CD4-positive, alpha-beta memory T cell (primary cell): ENCODE measurements around the gene ELMO3. TPM values are rescaled to one million over a fixed set of nuclear protein-coding genes. Genes with fewer than 3 reads are reported as not detected.
A peak's percentile ranks its signal among the peaks of the same experiment; 100 is the strongest.

Source experiments
- CTCF ChIA-PET: fragments of 350-600 bp; sonication (Branson Sonifier 250); formaldehyde crosslinking; loops from one replicate; lab custom pipeline; 2021; ENCODE audit warnings: inconsistent platforms; ENCODE audit not compliant: partially characterized antibody; lab: Charles Lee
- POLR2A ChIA-PET: fragments of 350-600 bp; sonication (Branson Sonifier 250); formaldehyde crosslinking; loops from one replicate; lab custom pipeline; 2021; ENCODE audit not compliant: partially characterized antibody; lab: Charles Lee
- DNase-seq, 5 donors: peaks; one replicate each; pipeline versions ENCODE4 v3.0.0 to v3.0.0-alpha.2; 2020 to 2022; ENCODE audit warnings: mixed read lengths in 1 of 5
- H3K27ac ChIP-seq: one replicate; pipeline ENCODE4 v1.7.0; 2013; ENCODE audit warnings: low read depth, low read length
- H3K27me3 ChIP-seq: 2 replicates; pipeline ENCODE4 v1.7.0; 2013; ENCODE audit warnings: mild to moderate bottlenecking, low read length, moderate library complexity; ENCODE audit not compliant: insufficient read depth
- H3K36me3 ChIP-seq: 2 replicates; pipeline ENCODE4 v1.7.0; 2013; ENCODE audit warnings: mild to moderate bottlenecking, low read length, moderate library complexity; ENCODE audit not compliant: insufficient read depth
- H3K4me1 ChIP-seq: 2 replicates; pipeline ENCODE4 v1.7.0; 2013; ENCODE audit warnings: mild to moderate bottlenecking, low read length, moderate library complexity; ENCODE audit not compliant: insufficient read depth
- H3K4me3 ChIP-seq, 2 donors: one replicate each; pipeline ENCODE4 v1.7.0; 2013; ENCODE audit warnings: low read length in 2 of 2, mild to moderate bottlenecking in 1 of 2
- H3K9me3 ChIP-seq, 2 donors: one replicate each; pipeline ENCODE4 v1.7.0; 2013; ENCODE audit warnings: low read length in 2 of 2, control low read depth in 1 of 2; ENCODE audit not compliant: control insufficient read depth in 1 of 2
- H3K27ac Mint-ChIP-seq, 7 donors: one replicate each; pipeline ENCODE4 v1.8.0; 2020 to 2021; ENCODE audit warnings: mixed read lengths in 7 of 7, mild to moderate bottlenecking in 6 of 7, inconsistent platforms in 3 of 7, moderate library complexity in 3 of 7
- H3K27me3 Mint-ChIP-seq, 2 donors: one replicate each; pipeline ENCODE4 v1.8.0; 2020 to 2021; ENCODE audit warnings: mixed read lengths in 2 of 2
- H3K36me3 Mint-ChIP-seq, 2 donors: one replicate each; pipeline ENCODE4 v1.8.0; 2020 to 2021; ENCODE audit warnings: mixed read lengths in 2 of 2, inconsistent platforms in 1 of 2, mild to moderate bottlenecking in 1 of 2
- H3K4me1 Mint-ChIP-seq, 4 donors: one replicate each; pipeline ENCODE4 v1.8.0; 2020 to 2021; ENCODE audit warnings: mixed read lengths in 4 of 4, mild to moderate bottlenecking in 1 of 4
- H3K4me3 Mint-ChIP-seq, 8 donors: one replicate each; pipeline ENCODE4 v1.8.0; 2020 to 2021; ENCODE audit warnings: mixed read lengths in 8 of 8, mild to moderate bottlenecking in 7 of 8, moderate library complexity in 6 of 8, inconsistent platforms in 3 of 8
- H3K9me3 Mint-ChIP-seq, 8 donors: one replicate each; pipeline ENCODE4 v1.8.0; 2020 to 2021; ENCODE audit warnings: mixed read lengths in 8 of 8, mild to moderate bottlenecking in 5 of 8, inconsistent platforms in 3 of 8, moderate library complexity in 1 of 8
- intact Hi-C: fragments of 100-400 bp; cut with micrococcal nuclease; formaldehyde crosslinking; loops from one replicate; pipeline ENCODE4 v1.15.1; 2023
- polyA plus RNA-seq, 2 donors: library from polyadenylated mRNA; unstranded; fragments of 300-500 nt; fragmentation: Illumina TruSeq; gene quantifications; one replicate each; pipeline ENCODE4 v1.2.3, GENCODE V29; 2021
- total RNA-seq, 2 experiments: library from RNA; stranded (reverse); gene quantifications; one replicate each; pipeline ENCODE4 v1.2.3, GENCODE V29; 2021

ELMO3 gene
- total and polyA plus RNA-seq, 4 experiments from 2014 or later: 10.1 to 10.6 TPM; not detected in 2

DNA sequence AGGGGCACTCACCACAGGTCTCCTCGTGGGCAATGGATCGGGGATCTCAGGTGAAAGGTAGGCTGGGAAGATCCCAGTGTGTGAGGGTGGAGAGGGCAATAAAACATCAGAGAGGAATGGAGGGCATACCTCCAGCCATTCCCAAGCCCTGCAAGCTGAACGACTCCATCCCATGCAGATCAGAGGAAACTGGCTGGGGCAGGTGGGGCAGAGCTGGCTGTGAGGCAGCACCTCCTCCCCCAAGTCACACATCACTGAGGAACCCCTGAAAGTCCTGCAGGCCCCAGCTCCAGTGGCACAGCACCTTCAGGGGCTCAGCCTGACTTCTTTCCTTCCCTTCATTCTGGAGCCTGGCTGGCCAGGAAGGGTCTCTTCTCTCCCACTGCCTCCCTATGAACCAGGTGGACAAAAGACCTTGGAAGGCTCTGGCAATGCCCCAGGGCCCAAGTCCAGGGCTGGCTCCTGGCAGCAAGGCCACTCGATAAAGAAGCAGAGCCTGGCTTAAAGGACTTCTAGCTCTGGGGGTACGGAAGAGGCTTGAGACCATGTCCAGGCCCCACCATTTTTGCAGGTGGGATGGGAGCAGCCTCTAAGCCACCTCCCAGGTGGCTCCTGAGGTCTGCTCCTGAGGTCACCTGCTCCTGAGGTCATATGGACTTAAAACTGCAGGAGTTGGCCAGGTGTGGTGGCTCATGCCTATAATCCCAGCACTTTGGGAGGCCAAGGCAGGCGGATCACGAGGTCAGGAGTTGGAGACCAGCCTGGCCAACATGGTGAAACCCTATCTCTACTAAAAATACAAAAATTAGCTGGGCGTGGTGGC is 14.5 kb downstream of the ELMO3 start:
- H3K36me3 ChIP-seq: no peaks in the 10 kb centered on the region
- H3K4me1 ChIP-seq: no peaks in the 10 kb centered on the region
- H3K27me3 ChIP-seq: no peaks in the 10 kb centered on the region
- ChIA-PET POLR2A (interaction anchor here (0.9 kb wide), 1 partner anchor 9 kb away, joined by 3 read pairs; no protein-coding TSS in a partner anchor), CTCF (interaction anchor here (1.1 kb wide), 1 partner anchor 259 kb away, joined by 5 read pairs; no protein-coding TSS in a partner anchor)
- H3K27ac ChIP-seq: no peak overlapping the region
- no peak overlapping the region for H3K4me3 Mint-ChIP-seq
- no peaks in the 10 kb centered on the region for H3K4me1 Mint-ChIP-seq
- intact Hi-C loops: no loop called here
- peaks cover 0 to 5% of the 10 kb centered on the region in 2 donors for H3K36me3 Mint-ChIP-seq
- peak in 1 of 5 donors; percentile 2 for DNase-seq
- H3K27me3 Mint-ChIP-seq: no peaks in the 10 kb centered on the region
- no peak overlapping the region for H3K4me3 ChIP-seq
- H3K9me3 Mint-ChIP-seq: no peaks in the 10 kb centered on the region
- peak overlapping the region in 1 of 7 donors; percentile 46 for H3K27ac Mint-ChIP-seq
- no peaks in the 10 kb centered on the region for H3K9me3 ChIP-seq

DNA sequence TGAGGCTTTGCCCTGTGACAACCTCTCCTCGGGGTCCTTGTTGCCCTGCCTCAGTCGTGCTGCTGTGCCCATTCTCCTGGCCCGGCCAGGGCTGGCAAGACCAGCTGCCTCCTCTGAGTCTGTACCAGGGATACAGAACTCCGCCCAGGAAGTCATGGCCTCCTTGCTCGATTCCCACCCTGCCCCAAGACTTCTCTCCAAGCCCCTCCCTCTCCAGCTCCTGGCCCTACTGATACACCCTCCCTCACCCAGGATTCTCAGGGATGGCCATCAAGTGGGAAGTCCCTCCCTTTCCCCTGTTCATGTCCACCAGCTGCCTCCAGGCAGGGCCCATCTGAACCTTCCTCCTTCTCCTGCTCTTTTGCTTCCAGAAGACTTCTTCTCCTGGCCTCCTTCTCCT is 16.8 kb downstream of the ELMO3 start:
- peaks cover 0 to 3% (median 2%) of the 10 kb centered on the region in 4 donors for H3K4me1 Mint-ChIP-seq
- intact Hi-C loops: no loop called here
- Histone ChIP-seq H3K27me3 (no peaks in the 10 kb centered on the region), H3K9me3 (no peaks in the 10 kb centered on the region), H3K27ac (no peak overlapping the region), H3K4me1 (no peaks in the 10 kb centered on the region), H3K36me3 (no peaks in the 10 kb centered on the region), H3K4me3 (no peak overlapping the region)
- peak overlapping the region in 3 of 7 donors; percentile 13 to 53 (median 43) for H3K27ac Mint-ChIP-seq
- no peak for DNase-seq
- no peaks in the 10 kb centered on the region for H3K9me3 Mint-ChIP-seq
- peaks cover 2 to 5% of the 10 kb centered on the region in 2 donors for H3K36me3 Mint-ChIP-seq
- POLR2A ChIA-PET: interaction anchor here (1.1 to 1.9 kb wide), 3 partner anchors 8 to 23 kb away, joined by 3 to 5 read pairs (median 4); partner anchors contain the start of gene TMEM208
- no peak overlapping the region for H3K4me3 Mint-ChIP-seq
- no peaks in the 10 kb centered on the region for H3K27me3 Mint-ChIP-seq
- CTCF ChIA-PET: interaction anchor here (0.7 kb wide), 1 partner anchor 550 kb away, joined by 3 read pairs; no protein-coding TSS in a partner anchor

DNA sequence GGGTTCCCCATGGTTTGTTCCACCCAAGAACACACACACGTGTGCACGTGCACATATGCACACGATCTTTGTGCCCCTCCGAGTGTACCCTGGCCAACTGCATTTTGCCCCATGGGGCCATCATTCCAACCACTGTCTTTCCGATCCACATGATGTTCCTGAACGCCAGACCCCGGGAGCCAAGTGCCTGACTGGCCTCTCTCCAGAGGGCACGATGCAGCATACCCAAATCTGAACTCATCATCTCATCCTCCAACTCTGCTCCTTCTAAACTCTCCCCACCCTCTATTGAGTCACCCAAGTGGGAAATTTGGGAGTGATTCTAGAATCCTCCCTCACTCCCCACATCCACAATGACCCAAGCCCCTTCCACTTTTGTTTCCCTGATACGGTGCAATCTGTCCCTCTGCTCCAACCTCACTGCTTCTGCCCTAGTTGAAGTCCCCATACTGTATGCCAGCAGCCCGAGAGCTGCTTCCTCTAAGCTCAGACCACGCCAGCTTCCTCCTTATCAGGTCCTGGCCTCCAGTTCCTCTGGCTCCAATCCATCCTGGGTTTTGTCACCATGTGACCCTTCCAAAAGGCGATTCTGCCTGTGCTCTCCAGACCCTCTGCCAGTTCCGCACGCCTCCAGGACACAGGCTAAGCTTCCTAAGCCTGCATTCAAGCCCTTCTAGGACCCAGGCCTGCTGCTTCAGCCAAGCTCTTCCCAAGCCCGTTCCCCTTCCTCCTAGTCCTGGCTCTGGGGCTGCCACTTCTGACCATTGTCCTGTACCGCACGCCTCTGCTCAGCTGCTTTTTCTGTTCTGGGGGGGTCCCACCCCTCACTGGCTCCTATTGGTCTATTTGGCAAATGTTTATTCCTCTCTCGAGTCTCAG is 17.9 kb downstream of the ELMO3 start:
- Histone ChIP-seq H3K4me1 (no peaks in the 10 kb centered on the region), H3K36me3 (no peaks in the 10 kb centered on the region), H3K9me3 (no peaks in the 10 kb centered on the region), H3K27ac (no peak overlapping the region), H3K4me3 (no peak overlapping the region), H3K27me3 (no peaks in the 10 kb centered on the region)
- no peak for DNase-seq
- no peaks in the 10 kb centered on the region for H3K9me3 Mint-ChIP-seq
- H3K4me3 Mint-ChIP-seq: no peak overlapping the region
- H3K4me1 Mint-ChIP-seq: peaks cover 0 to 4% (median 2%) of the 10 kb centered on the region in 4 donors
- ChIA-PET CTCF (no interaction called here), POLR2A (no interaction called here)
- H3K36me3 Mint-ChIP-seq: peaks cover 2 to 6% of the 10 kb centered on the region in 2 donors
- peak overlapping the region in 3 of 7 donors; percentile 24 to 71 (median 50) for H3K27ac Mint-ChIP-seq
- intact Hi-C loops: no loop called here
- H3K27me3 Mint-ChIP-seq: no peaks in the 10 kb centered on the region

DNA sequence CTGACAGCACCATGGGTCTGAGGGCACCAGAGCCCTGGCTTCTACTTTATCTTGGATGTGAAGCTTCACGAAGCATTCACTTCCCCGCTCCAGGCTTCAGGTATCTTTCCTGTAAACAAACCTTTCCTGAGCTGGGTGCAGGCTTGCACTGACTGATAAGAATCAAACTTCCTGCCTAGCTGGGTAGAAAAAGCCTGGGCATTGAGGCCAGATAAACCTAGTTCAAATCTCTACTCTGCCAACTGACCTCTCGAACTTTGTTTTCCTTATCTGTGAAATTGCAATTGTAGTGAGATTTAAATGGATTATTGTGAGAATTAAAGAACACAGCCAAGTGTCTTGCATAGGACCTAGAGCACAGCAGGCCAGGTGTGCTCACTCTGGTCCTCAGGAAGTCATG is 25.1 kb downstream of the ELMO3 start:
- H3K27ac Mint-ChIP-seq: peak overlapping the region; percentile 43 to 96 (median 81)
- Histone ChIP-seq H3K36me3 (peaks cover 10% of the 10 kb centered on the region), H3K4me3 (no peak overlapping the region), H3K9me3 (no peaks in the 10 kb centered on the region), H3K4me1 (peaks cover 51% of the 10 kb centered on the region), H3K27me3 (no peaks in the 10 kb centered on the region), H3K27ac (peak overlapping the region; percentile 39)
- H3K9me3 Mint-ChIP-seq: no peaks in the 10 kb centered on the region
- ChIA-PET POLR2A (interaction anchor here (0.7 to 17.2 kb wide), 9 partner anchors 9 to 65 kb away, joined by 3 to 259 read pairs (median 3); partner anchors contain the start of genes FBXL8, FHOD1, SLC9A5 and TRADD), CTCF (interaction anchor here (1.0 to 1.6 kb wide), 5 partner anchors 12 to 206 kb away, joined by 3 to 8 read pairs (median 5); partner anchors contain the start of genes ELMO3 and FHOD1)
- peak overlapping the region; percentile 22 to 62 (median 29) for H3K4me3 Mint-ChIP-seq
- H3K36me3 Mint-ChIP-seq: peaks cover 13 to 17% of the 10 kb centered on the region in 2 donors
- H3K4me1 Mint-ChIP-seq: peaks cover 41 to 62% (median 55%) of the 10 kb centered on the region in 4 donors
- DNase-seq: no peak
- intact Hi-C loops: no loop called here
- no peaks in the 10 kb centered on the region for H3K27me3 Mint-ChIP-seq

DNA sequence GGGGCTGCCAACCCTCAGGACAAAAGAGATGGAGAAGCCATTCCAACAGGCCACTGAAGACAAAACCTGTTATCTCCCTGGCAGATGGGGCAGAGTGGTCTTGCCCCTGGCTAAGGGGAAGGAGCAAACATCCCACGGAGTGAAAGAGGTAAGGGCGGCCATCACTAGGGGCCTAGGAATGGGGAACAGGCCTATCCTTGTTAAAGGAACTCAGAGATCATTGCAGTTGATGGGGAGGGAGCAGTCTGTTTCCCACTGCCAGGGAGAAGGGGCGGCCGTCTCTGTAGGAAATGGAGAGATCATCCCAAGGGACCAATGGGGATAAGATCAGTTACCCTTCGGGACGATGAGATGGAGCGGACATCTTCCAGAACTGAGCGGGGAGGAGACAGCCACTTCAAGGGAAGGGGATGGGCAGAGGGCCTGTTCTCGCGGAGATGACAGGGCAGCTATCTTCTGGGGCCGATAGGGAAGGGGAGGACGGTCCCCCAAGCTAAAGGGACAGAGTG is 27.4 kb downstream of the ELMO3 start:
- intact Hi-C loops: loop anchor here (2.0 kb wide), 4 partner anchors 34 to 66 kb away; partner anchors contain the start of genes E2F4 and PLEKHG4
- peaks cover 32% of the 10 kb centered on the region for H3K36me3 ChIP-seq
- Mint-ChIP-seq H3K4me3 (peak overlapping the region; percentile 98 to 100 (median 100)), H3K9me3 (no peaks in the 10 kb centered on the region), H3K27ac (peak overlapping the region; percentile 96 to 100 (median 99)), H3K27me3 (no peaks in the 10 kb centered on the region), H3K4me1 (peaks cover 43 to 58% (median 54%) of the 10 kb centered on the region in 4 donors), H3K36me3 (peaks cover 11 to 36% of the 10 kb centered on the region in 2 donors)
- H3K4me3 ChIP-seq: peak overlapping the region; percentile 73 to 99
- peak overlapping the region; percentile 88 for H3K27ac ChIP-seq
- no peaks in the 10 kb centered on the region for H3K9me3 ChIP-seq
- H3K4me1 ChIP-seq: peaks cover 51% of the 10 kb centered on the region
- H3K27me3 ChIP-seq: no peaks in the 10 kb centered on the region
- CTCF ChIA-PET: interaction anchor here (0.7 to 2.4 kb wide), 11 partner anchors 9 to 248 kb away, joined by 3 to 15 read pairs (median 4); partner anchors contain the start of gene FHOD1
- DNase-seq: no peak
- POLR2A ChIA-PET: interaction anchor here (0.8 to 17.2 kb wide), 21 partner anchors 11 to 254 kb away, joined by 3 to 259 read pairs (median 4); partner anchors contain the start of genes ATP6V0D1, B3GNT9, CBFB and E2F4

DNA sequence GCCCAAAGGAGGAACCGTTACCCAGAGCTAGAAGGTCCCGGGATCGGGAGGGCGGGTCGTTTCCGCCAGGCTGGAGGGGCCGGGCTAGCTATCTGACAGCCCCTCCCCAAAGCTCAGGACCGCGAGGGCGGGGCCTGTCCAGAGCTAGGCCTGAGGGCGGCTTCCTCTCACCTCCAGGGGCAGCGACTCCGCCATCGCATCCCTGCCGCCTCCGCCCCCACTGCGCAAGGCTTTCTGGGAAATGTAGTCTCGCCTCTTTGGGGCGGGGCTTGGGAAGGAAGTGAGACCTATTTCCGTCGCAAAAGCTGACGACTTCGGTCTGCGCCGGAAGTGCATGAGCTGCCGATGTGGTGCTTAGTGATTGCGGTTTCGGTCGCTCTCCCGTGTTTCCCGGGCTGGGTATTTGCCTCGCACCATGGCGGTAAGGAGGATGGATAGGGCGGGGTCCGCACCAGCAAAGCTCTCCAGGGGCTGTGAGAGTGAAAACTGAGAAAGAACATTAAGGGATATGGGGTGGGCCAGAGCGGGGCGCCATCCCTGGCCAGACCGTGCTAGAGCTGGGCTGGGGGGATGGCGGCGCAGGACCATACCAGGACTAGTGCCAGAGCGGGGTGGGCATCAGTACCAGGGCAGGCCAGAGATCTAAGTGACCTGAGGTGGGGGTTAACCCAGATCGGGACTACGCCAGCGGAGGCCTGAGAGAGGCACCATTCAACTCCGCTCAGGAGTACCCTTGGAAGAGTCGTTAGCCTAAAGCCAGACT is 28.1 kb downstream of the ELMO3 start, which contains the start of gene TMEM208:
Gene TMEM208, plus strand, starts transcription at position 327 of the 763 bp plus-strand sequence. Its CDS starts 89 bp downstream, at position 416.
- Histone ChIP-seq H3K36me3 (peaks cover 38% of the 10 kb centered on the region), H3K27me3 (no peaks in the 10 kb centered on the region), H3K27ac (peak within 1 kb of the TSS; percentile 88), H3K9me3 (no peaks in the 10 kb centered on the region), H3K4me1 (peaks cover 51% of the 10 kb centered on the region), H3K4me3 (peak within 1 kb of the TSS; percentile 73 to 99)
- Mint-ChIP-seq H3K27ac (peak within 1 kb of the TSS; percentile 96 to 100 (median 99)), H3K9me3 (no peaks in the 10 kb centered on the region), H3K4me1 (peaks cover 43 to 58% (median 54%) of the 10 kb centered on the region in 4 donors), H3K27me3 (no peaks in the 10 kb centered on the region), H3K4me3 (peak within 1 kb of the TSS; percentile 98 to 100 (median 100)), H3K36me3 (peaks cover 11 to 36% of the 10 kb centered on the region in 2 donors)
- DNase-seq: peak; percentile 95 to 99 (median 97)
- POLR2A ChIA-PET: interaction anchor here (0.5 to 17.2 kb wide), 26 partner anchors 10 to 254 kb away, joined by 3 to 259 read pairs (median 4); partner anchors contain the start of genes ATP6V0D1, B3GNT9, CBFB and E2F4
- intact Hi-C loops: loop anchor here (1.0 to 2.0 kb wide), 7 partner anchors 9 to 335 kb away; partner anchors contain the start of genes CTCF, E2F4, FHOD1 and PLEKHG4
- CTCF ChIA-PET: interaction anchor here (0.6 to 2.4 kb wide), 12 partner anchors 9 to 249 kb away, joined by 3 to 15 read pairs (median 4); partner anchors contain the start of gene FHOD1
